NCI-H187 treated with DMSO at 0.1 percent for 48 hours (cell line): Measurements from ENCODE around the gene SH3RF3.

ENCODE experiments used
- DNase-seq: peaks from one replicate; lab custom pipeline; 2025; lab: John Stamatoyannopoulos, UW

SH3RF3 gene

DNA sequence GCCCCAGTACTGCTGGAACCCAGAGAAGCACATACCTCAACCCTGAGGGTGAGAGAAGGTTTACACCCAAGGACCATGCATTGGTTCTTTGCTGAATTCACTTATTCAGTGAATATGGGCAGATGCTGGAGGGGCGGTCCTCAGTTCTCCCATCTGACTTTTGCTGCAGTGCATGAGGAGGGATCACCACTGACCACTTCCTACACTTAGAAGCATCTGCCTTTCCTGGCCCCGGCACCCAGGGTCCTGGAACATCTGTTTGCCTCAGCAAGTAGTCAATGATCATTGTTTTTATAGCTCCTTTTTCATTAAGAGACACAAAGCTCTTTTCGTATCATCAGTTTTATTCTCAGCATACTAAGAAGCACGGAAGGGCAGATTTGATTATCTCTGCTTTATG, 211.4 kb downstream of the SH3RF3 start:
- no peak for DNase-seq

DNA sequence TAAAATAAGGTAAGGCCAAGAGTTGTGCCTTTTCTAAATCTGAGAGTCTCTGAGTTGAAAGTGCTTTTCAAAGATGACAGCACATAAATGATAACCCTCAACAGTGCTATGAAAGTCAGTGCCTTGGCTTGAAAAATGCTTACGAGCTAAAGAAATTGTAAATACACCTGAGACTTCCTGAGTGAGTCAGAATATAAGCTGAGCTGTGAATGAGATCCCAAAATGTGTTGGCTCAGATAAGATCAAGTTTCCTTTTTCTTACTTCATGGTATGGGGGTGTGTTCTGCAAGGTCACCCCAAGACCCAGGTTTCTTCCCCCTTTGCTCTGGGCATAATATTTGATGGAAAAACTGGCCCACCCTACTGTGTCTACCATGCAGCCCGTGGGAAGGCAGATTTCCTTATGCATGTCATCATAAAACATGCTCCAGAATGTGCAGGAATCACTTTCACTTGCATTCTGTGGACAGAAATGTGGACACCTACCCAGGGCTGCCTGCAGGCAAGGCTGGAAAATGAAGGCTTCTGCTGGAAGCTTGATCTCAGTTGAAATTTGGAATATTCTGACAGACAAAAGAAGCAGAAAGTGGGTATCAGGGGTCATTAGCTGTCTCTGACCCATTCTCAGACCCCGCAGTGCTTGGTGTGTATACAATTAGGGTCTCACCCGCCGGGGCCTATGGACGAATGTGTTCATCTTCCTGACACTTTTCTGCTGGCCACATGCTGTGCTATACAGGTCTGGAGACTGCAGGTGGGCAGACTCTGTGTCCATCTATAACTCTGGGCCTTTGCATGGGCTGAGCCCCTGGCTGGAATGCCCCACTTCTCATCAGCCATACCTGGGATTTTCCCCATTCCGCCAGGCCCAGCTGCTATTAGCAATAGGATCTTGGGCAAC, 212.6 kb downstream of the SH3RF3 start:
- no peak for DNase-seq

DNA sequence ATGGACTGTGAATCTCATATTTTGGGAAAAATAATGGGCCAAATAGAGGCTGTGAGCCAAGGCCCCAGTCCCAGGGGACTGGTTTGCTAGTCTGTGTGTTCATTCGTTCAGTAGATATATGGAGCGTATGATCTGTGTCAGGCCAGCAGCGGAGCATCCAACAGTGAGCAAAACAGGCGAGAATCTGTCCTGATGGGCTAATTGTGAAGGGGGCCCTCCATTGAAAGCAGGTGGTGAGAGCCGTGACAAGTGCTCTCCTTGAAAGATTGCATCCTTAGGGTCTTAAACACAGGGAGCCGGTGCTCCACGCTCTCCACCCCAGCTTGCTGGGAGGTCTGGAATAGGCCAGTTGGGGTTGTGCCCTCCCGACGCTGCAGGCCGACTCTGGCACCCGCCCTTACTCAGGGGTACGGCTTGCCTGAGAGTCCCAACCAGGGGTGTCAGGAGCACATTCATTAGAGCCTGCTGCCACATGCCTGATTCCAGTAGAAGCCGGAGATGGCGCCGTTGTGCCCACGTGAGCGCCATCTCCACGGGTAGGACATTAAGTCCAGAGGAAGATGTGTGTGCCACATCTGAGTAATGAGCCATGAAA, 213.3 kb downstream of the SH3RF3 start:
- DNase-seq: no peak

DNA sequence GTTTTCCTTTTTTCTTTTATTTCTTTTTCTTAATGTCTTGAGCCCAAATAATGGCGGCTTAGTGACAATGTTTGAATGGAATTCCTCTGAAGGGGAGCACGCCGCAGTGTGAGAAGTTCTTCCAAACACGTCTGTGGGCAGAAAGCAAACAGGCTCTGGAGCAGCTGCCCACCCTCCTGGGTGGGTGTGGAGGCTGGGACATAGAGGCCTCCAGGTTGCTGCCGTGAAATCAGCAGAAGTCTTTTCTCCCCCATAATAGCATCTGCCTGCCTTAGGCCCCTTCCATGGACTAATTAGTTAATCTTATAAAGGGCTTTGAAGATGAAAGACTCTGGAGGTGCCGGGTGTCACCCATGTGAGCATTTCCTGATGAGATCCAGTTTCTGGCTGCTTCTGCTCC, 213.9 kb downstream of the SH3RF3 start:
- no peak for DNase-seq

DNA sequence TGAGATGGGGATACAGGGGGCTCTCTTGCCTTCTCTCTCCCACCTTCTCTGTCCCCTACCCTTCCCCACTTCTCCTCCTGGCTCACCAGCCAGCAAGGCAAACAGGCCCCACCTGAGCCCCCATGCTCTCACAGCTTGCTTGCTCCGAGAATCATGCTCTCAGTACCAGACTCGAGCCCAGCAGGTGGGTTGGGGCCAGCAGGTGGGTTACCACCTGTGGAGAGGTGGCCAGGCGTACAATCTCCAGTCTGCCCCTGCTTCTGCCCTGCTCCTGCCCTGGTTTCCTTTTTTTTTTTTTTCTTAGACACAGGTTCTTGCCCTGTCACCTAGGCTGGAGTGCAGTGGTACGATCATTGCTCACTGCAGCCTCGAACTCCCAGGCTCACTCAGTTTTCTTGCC, 214.5 kb downstream of the SH3RF3 start:
- no peak for DNase-seq

DNA sequence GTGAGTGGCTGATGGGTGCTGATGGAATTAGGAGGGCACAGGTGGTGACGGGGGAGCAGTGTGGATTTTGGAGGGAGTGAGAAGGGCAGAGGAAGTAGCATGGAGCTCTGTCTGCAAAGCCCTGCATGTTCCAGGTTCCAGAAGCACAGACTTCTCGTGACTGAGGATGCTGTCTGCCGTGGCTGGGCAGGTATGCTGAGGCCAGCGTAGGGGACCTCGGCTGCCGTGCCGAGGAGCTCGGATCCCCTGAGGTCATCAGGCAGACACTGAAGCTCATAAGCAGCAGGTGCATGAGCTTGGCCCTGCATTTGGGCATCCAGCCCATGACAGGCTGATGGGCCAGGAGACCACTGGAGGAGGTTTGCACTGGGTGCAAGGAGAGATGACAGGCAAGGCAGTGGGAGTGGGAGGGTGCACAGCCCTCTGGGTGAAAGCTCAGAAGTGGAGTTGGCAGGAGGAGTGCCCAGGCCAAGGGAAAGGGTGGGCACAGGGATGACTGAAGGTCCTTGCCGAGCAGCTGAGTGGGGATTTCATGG, 215.3 kb downstream of the SH3RF3 start:
- DNase-seq: no peak

DNA sequence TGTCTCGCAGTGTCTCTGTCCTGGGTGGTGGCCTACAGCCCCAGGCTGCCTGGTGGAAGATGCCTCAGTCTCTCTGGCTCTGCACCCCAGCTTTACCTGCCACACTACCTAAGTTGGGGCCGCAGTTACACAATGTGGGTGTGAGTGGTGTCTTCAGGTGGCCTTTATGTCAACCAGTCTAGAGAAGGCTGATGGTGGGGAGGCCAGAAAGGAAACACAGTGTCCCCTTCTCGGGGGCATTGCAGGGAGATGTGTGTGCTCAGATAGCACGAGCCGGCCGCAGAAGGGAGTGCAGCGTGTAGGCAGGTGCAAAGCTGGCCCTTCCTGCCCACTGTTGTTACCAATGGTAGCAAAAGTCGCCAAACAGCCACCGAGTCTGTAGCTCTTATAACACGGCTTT, 216.1 kb downstream of the SH3RF3 start:
- DNase-seq: no peak

DNA sequence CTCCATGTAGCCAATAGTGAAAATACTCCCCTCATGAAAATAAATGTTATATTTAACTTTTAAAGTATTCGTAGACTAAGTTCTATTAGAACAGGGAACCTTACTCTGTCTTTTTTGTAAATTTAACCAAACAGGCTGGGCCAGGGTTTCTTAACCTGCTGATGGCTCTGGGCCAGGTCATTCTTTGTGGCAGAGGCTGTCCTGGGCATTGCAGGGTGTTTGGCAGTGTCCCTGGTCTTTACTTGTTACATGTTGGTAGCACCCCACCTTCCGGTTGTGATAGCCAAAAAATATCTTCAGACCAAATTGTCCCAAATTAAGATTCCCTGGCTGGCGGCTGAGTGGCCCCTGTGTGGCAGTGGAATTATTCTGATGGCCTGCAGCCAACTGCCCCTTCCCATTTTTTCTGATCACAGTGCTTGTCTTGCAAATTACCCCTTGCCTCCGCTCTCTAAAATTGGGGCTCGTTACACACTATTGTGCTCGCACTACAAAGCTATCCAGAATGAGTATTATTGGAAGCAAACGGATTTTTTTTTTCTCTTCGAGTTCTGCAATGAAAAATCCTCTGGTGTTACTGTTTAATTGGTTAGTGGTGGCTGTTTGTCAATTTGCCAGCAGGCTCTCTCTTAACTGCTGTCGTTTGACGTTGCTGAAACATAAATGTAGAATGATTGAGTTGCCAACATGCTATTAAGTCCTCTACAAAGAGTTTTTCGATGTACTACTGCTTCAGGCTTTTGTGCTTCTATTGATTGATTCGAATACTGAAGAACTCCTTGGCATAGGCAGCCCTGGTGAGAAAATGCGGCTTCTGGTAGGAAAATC, 216.9 kb downstream of the SH3RF3 start:
- no peak for DNase-seq

DNA sequence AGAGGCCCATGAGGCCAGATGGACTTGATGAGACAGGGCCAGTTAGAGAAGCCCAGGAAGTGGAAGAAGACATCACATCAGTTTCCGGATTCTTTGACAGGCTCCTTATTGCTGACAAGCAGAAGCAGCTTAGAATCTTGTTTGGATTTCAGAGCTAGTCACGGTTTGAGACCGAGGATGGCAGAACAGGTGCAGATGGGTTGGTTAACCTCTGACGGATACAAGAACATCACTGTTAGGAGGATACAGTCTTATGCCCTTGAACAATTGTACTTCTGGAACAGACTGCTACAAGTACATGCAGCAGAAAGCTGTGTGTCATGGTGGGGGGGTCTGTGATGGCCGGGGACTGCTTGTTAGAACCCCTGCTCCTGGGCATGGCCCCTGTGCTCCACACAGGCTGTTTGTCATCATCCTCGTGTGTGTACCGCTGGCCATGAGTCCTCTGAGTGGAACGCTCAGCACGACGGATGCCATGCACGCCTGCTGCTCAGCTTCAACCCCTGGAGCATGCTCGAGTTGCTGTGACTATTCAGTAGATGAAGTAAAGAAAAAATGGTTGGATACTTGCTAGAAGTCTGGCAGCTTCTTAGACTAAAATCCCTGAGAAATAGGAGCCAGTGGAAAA, 217.7 kb downstream of the SH3RF3 start:
- no peak for DNase-seq

DNA sequence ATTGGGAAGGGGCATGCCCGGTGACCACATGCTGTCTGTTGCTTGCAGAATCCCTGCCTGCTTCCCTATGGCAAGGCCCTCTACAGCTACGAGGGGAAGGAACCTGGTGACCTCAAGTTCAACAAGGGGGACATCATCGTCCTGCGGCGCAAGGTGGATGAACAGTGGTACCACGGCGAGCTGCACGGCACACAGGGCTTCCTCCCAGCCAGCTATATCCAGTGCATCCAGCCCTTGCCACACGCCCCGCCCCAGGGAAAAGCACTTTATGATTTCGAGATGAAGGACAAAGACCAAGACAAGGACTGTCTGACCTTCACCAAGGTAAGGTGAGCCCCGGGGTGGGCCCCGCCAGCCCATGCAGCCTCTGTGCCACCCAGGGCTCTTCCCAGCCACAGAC, 218.6 kb downstream of the SH3RF3 start:
- no peak for DNase-seq

DNA sequence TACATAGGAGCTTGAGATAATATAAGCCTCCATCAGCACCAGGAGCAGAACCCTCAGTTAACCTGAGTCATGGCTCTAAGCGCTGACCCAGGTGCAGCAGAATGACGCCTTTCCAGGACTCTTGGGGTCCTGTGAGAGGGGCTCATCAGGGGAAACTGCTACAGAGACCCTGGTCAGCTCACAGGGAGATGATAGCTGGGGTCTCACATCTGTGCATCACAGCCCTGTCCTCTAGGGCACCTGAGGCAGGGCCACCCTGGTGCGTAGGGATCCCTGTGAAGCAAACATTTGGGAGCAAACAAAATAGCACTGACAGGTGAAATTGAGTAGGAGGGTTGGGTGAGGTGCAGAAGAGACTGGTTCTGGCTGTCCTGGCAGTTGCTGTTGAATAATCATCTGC, 219.2 kb downstream of the SH3RF3 start:
- no peak for DNase-seq

DNA sequence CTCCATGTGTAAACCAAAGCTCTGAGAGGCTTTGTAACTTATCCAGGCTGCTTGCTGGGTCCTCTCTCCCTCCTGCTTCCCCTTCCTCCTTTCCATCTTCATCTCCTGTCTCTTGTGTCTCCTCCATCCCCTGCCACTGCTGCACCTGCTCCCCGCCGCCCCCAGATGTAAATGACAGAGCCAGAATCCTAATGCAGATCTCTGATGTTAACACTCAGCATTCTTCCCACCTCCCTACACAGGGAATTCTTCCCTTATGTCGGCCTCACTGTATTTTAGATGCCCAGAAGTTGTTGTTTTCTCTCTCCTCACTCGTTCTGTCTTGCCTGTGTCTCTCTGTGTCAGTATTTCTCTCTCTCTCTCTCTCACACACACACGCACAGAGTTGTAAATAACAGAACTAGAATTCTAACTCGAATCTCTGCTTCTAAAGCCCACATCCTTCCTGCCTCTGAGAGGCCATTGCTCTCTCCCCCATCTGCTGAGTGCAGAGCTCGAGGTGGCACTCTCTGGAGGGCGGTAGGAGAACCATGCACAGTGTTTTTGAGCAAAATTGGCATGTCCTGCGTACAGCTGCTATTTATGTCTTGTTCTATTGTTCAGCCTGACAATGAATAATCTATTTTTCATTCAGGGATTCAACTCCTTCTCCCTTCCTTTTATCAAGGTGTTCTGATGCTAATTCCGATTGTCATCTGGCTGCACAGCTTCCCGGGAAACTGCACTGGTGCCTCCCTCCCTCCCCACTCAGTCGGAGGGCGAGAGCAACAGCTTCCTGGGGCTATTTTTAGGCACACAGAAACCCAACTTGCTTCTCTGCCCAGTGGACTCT, 219.9 kb downstream of the SH3RF3 start:
- no peak for DNase-seq

DNA sequence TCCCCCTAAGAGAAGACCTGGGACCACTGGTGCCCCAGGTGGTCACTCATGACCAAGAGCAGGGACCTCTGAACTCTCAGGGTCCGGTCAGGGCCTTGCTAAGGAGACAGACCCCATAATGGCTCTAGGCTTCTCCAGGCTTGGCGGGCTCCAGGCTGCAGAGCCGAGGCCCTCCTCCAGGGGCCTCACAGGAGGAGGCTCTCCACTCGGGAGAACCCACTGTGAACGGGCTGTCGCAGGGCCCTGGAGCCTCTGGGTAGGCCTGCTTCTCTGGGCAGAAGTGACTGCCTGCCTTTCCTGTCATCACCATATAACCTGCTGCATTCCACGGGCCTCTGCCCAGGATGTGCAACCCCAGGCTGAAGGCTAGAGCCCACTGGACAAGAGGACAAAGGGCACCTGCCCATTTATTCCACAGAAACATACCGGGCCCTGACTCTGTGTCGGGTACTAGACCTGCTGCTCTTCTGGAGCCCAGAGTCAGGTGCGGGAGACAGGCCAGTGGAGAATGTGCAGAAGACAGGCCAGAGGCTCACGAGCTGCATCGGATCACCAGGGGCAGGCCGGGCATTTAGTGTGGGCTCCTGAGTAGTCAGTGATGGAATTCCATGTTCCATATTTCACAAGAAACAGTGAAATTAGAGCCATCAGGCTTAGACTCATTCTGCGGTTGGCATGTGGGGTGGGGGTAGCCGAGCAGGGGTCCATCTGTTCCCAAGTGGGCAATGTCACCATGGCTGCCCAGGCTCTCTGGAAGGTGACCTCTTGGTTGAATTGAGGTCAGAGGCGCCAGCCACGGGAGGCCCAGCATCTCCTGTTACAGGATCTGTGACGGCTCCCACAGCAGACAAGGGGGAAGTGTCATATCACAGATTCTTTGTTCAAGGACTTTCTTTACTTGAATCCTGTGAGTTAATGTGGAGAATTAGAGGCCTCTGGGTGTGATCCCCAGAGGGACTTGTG, 220.8 kb downstream of the SH3RF3 start:
- no peak for DNase-seq

DNA sequence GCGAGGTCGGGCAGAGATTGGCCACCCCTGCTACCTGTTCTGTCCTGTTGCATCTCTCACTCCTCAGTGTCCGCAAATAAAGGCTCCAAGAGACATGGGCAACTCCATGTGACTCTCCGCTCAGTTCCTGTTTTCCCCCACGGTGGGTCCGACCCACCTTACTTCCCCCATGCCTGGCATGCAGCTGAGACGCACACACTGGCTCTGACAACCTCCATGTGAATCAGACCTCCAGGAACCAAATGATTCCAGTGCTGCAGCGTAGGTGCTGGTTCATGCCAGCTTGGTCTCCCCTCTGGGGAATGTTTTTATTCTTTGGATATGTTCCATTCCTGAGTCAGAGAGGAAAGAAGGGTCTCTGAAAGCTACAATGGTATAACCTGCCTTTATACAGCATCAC, 221.5 kb downstream of the SH3RF3 start:
- no peak for DNase-seq

DNA sequence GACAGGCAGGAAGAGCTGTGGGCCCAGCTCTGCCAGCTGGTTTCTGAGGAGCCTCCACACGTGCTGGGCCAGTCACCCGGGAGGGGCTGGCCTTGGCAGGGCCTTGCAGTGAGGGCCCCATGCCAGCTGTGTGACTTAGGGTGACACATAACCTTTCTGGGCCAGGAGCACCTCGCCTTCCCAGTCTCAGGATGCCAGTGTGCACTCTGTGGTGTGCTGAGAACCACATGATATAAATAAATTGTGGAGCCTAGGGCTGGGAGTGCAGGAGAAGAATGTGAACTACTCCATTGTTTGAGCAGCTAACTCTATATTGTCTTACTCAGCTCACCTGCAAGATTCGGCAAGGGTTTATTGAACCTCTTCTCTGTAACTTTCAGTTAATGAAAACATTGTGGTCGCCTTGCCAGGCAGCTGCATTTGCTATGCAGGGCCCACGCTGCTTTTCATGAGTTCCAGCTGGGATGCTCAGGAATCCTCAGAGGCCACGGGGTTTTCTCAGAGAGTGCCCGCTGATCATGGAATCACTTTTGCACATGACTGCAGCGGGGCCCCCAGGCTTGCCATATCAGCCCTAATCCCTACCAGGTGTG, 222.3 kb downstream of the SH3RF3 start:
- no peak for DNase-seq

DNA sequence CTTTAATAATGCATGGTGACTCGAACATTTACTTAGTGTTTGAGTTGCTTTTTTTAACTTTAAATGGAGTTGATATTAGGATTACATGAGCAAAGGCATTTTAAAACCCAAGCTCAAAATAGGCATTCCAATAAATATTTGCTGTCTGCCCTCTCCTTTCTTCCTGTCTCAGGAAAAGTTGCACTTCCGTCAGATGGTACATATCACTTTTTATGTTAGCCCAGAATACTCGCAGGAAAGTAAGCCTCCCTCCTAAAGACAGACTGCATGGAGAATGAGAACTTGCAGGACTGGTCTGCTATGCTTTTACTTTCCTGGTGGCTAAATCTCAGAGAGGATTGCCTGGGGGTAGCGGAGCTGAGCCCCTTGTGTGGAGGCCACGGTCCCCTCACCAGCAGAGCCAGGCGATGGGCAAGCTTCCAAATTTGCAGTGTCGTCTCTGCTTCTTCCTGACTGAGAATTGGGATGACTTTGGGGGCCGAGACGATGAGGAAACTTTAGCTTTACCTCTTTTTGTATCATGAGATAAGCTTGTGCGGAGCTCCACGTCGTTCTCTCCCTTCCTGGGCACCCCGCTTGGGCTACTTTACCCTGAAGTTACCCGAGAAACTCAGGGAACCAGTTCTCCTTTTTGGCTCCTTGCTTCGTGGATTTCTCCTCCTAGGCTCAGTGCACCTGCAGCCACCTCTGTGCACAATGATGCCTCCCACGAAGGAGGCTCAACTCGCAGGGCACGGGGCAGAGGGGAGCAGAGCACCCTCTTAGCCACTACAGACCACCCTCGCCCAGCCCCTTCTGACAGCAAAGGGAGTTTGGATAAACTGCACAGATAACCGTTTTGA, 223.3 kb downstream of the SH3RF3 start:
- no peak for DNase-seq

DNA sequence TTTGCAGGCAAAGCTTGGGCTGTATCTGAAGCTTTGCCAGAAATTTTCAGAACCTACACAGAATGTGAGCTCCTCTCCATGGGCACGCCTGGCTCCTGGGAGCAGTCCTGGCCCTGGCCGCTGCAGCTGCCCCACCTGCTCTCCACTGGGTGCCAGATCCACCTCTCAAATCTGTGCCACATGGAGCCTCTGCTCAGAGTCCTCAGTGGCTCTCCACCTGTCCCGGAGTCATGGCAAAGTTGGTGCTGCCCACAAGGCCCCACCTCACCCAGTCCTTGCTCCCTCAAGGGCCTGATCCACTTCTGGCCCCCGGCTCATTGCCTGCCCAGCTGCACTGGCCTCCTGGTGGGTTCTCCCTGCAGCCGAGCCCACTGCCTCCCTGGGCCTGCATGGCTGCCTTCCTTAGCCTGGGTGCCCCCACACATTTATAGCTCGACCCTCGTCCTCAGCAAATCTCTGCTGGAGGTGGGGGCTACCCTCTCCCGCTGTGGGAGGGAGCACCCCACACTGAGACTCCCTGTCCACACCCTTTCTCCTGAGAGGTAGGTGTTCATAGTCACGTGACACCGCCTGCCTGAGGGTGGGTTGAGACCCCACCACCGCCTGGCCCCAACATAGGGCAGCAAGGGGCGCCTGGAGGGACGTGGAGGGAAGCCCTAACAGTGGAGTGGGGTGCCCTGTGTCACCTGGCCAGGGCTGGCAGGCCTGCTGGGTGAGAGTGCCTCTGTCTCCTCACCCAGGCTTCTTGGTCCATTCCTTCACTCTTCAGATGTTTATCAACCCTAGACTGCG, 224.1 kb downstream of the SH3RF3 start:
- no peak for DNase-seq
